Neural cell (in vitro differentiated cells): ENCODE data around the gene ATP2C2. TPM values are rescaled to one million over a fixed set of nuclear protein-coding genes. Genes with fewer than 3 reads are reported as not detected.

Experiments used
- H2AFZ ChIP-seq: fragments of 200-600, 300-800 bp; sonication (generic), shearing (Covaris generic); 2 replicates; pipeline ENCODE4 v1.6.0; 2014; ENCODE audit warnings: low read depth, mild to moderate bottlenecking, antibody characterized with exemption, low read length, moderate library complexity
- H3F3A ChIP-seq: fragments of 200-600 bp; shearing (Covaris generic); 2 replicates; pipeline ENCODE4 v1.6.1; 2016; ENCODE audit warnings: mild to moderate bottlenecking, moderate library complexity, mixed read lengths, antibody characterized with exemption, low read length; ENCODE audit not compliant: insufficient read depth, poor library complexity, severe bottlenecking
- H3K27ac ChIP-seq: fragments of 200-600, 300-800 bp; sonication (generic), shearing (Covaris generic); 2 replicates; pipeline ENCODE4 v1.5.1; 2014; ENCODE audit warnings: mild to moderate bottlenecking, low read length, moderate library complexity
- H3K27me3 ChIP-seq: fragments of 300-800, 200-600 bp; sonication (generic), shearing (Covaris generic); 2 replicates; pipeline ENCODE4 v1.6.0; 2014; ENCODE audit warnings: mild to moderate bottlenecking, low read depth, low read length, moderate library complexity; ENCODE audit not compliant: insufficient read depth
- H3K36me3 ChIP-seq: fragments of 300-800, 200-600 bp; sonication (generic), shearing (Covaris generic); 2 replicates; pipeline ENCODE4 v1.5.1; 2014; ENCODE audit warnings: mild to moderate bottlenecking, antibody characterized with exemption, low read length, moderate library complexity; ENCODE audit not compliant: insufficient read depth
- H3K4me2 ChIP-seq: fragments of 300-800, 200-600 bp; sonication (generic), shearing (Covaris generic); 2 replicates; pipeline ENCODE4 v1.6.0; 2014; ENCODE audit warnings: mild to moderate bottlenecking, low read length
- H3K4me3 ChIP-seq: fragments of 300-800, 200-600 bp; sonication (generic), shearing (Covaris generic); 2 replicates; pipeline ENCODE4 v1.5.1; 2014; ENCODE audit warnings: mild to moderate bottlenecking, low read length, moderate library complexity
- H3K79me2 ChIP-seq: fragments of 200-600 bp; shearing (Covaris generic); replicated peaks from 2 replicates; pipeline ENCODE4 v1.6.0; 2014; ENCODE audit warnings: mild to moderate bottlenecking, low read length, moderate library complexity; ENCODE audit not compliant: insufficient read depth
- H3K9ac ChIP-seq: fragments of 300-800, 200-600 bp; sonication (generic), shearing (Covaris generic); 2 replicates; pipeline ENCODE4 v1.6.1; 2016; ENCODE audit warnings: mild to moderate bottlenecking, low read length, mixed read lengths
- H3K9me2 ChIP-seq: fragments of 200-600 bp; shearing (Covaris generic); 2 replicates; pipeline ENCODE4 v1.6.1; 2016; ENCODE audit warnings: mild to moderate bottlenecking, low read length, mixed read lengths; ENCODE audit not compliant: insufficient read depth
- H3K9me3 ChIP-seq: fragments of 200-600, 300-800 bp; sonication (generic), shearing (Covaris generic); 2 replicates; pipeline ENCODE4 v1.6.1; 2016; ENCODE audit warnings: mild to moderate bottlenecking, mixed run types, low read length, moderate library complexity, mixed read lengths
- H4K20me1 ChIP-seq: fragments of 200-600 bp; shearing (Covaris generic); 2 replicates; pipeline ENCODE4 v1.6.1; 2016; ENCODE audit warnings: mild to moderate bottlenecking, mixed run types; ENCODE audit not compliant: insufficient read depth
- CTCF ChIP-seq: fragments of 450-650 bp; IDR thresholded peaks from 2 replicates; pipeline ENCODE4 v1.5.1; 2014; ENCODE audit warnings: antibody characterized with exemption, mild to moderate bottlenecking, moderate library complexity; ENCODE audit not compliant: poor library complexity, severe bottlenecking
- EP300 ChIP-seq: fragments of 450-650 bp; conservative IDR thresholded peaks from 2 replicates; pipeline ENCODE4 v1.6.1; 2014; ENCODE audit warnings: antibody characterized with exemption, mild to moderate bottlenecking, moderate library complexity; ENCODE audit not compliant: poor library complexity, severe bottlenecking
- EZH2 ChIP-seq: fragments of 200-600, 300-800 bp; shearing (Covaris generic), sonication (generic); IDR thresholded peaks from 2 replicates; pipeline ENCODE4 v1.6.1; 2014; ENCODE audit warnings: antibody characterized with exemption, low read length, borderline replicate concordance, mild to moderate bottlenecking; ENCODE audit not compliant: insufficient read depth, poor library complexity, severe bottlenecking
- MXI1 ChIP-seq: fragments of 450-650 bp; conservative IDR thresholded peaks from 2 replicates; pipeline ENCODE4 v1.6.1; 2014; ENCODE audit warnings: antibody characterized with exemption, mild to moderate bottlenecking; ENCODE audit not compliant: poor library complexity, severe bottlenecking
- POLR2AphosphoS5 ChIP-seq: IDR thresholded peaks from 2 replicates; pipeline ENCODE4 v1.6.1; 2012
- RAD21 ChIP-seq: fragments of 450-650 bp; conservative IDR thresholded peaks from 2 replicates; pipeline ENCODE4 v1.6.1; 2014; ENCODE audit warnings: antibody characterized with exemption, mild to moderate bottlenecking, moderate library complexity
- SMC3 ChIP-seq: fragments of 450-650 bp; conservative IDR thresholded peaks from 2 replicates; pipeline ENCODE4 v1.6.1; 2014; ENCODE audit warnings: antibody characterized with exemption, mild to moderate bottlenecking, moderate library complexity; ENCODE audit not compliant: poor library complexity
- TAF1 ChIP-seq: IDR thresholded peaks from 2 replicates; pipeline ENCODE4 v1.6.1; 2012; ENCODE audit warnings: low read depth
- polyA plus RNA-seq: library from polyadenylated mRNA; depleted of rRNA; stranded (reverse); fragments of >200 nt; gene quantifications from 2 replicates; pipeline ENCODE4 v1.2.3, GENCODE V29; 2014
- TF ChIP-seq, protein P1 (sequence below): IDR thresholded peaks from 2 replicates; pipeline ENCODE4 v1.6.1; 2012; ENCODE audit warnings: borderline replicate concordance

Gene ATP2C2
- polyA plus RNA-seq, 1 donor from 2014 or later: not detected

GRCh38 chr16:84406006-84406963, 37.9 kb downstream of the ATP2C2 start:
- no peaks in the 10 kb centered on the region for H3K9me3 ChIP-seq
- no peak overlapping the region for H3K27ac ChIP-seq
- H3K36me3 ChIP-seq: no peaks in the 10 kb centered on the region
- H3K4me3 ChIP-seq: no peak overlapping the region
- TF ChIP-seq TAF1: no peak
- no peak for TF ChIP-seq POLR2AphosphoS5
- no peak for TF ChIP-seq RAD21
- TF ChIP-seq EP300: no peak
- no peak for TF ChIP-seq MXI1
- TF ChIP-seq, protein P1, sequence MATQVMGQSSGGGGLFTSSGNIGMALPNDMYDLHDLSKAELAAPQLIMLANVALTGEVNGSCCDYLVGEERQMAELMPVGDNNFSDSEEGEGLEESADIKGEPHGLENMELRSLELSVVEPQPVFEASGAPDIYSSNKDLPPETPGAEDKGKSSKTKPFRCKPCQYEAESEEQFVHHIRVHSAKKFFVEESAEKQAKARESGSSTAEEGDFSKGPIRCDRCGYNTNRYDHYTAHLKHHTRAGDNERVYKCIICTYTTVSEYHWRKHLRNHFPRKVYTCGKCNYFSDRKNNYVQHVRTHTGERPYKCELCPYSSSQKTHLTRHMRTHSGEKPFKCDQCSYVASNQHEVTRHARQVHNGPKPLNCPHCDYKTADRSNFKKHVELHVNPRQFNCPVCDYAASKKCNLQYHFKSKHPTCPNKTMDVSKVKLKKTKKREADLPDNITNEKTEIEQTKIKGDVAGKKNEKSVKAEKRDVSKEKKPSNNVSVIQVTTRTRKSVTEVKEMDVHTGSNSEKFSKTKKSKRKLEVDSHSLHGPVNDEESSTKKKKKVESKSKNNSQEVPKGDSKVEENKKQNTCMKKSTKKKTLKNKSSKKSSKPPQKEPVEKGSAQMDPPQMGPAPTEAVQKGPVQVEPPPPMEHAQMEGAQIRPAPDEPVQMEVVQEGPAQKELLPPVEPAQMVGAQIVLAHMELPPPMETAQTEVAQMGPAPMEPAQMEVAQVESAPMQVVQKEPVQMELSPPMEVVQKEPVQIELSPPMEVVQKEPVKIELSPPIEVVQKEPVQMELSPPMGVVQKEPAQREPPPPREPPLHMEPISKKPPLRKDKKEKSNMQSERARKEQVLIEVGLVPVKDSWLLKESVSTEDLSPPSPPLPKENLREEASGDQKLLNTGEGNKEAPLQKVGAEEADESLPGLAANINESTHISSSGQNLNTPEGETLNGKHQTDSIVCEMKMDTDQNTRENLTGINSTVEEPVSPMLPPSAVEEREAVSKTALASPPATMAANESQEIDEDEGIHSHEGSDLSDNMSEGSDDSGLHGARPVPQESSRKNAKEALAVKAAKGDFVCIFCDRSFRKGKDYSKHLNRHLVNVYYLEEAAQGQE: no peak
- no peak for TF ChIP-seq CTCF
- no peak for TF ChIP-seq EZH2
- H3K9ac ChIP-seq: no peak overlapping the region
- no peak overlapping the region for H2AFZ ChIP-seq
- H3K27me3 ChIP-seq: no peaks in the 10 kb centered on the region
- H3K4me2 ChIP-seq: no peak overlapping the region
- no peaks in the 10 kb centered on the region for H3K79me2 ChIP-seq
- no peaks in the 10 kb centered on the region for H3F3A ChIP-seq
- H4K20me1 ChIP-seq: no peaks in the 10 kb centered on the region
- no peaks in the 10 kb centered on the region for H3K9me2 ChIP-seq

DNA sequence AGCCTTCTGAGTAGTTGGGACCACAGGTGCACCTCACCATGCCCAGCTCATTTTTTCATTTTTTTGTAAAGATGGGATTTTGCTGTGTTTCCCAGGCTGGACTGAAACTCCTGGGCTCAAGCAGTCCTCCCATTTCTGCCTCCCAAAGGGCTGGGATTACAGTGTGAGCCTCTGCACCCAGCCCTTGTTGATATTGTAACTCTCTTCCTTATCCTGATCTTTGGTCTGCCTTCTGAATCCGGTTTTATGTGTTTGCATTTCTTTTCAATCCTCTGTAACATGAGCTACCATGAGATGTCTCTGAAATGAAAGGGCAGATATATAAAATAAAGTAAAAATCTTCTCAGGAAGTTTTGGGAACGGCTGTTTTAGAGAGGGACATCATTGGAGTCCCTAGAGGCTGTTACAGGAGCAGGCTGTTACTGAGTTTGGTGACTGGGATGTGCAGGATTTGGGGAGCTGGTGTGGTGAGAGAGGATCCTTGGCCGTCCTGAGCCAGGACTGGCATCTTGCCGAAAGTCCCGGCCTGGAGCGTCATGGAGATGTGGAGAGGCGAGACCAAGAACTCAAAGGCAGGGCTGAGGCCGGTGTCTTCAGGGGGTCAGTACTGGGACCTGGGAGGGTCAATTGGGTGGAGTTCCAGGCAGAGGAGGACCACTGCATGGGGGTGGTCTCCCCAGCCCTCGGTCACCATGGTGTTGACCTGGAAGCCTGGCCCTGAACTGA, 39.4 kb downstream of the ATP2C2 start:
- no peaks in the 10 kb centered on the region for H3K27me3 ChIP-seq
- no peaks in the 10 kb centered on the region for H3K79me2 ChIP-seq
- H3K9me2 ChIP-seq: no peaks in the 10 kb centered on the region
- no peaks in the 10 kb centered on the region for H3K36me3 ChIP-seq
- no peaks in the 10 kb centered on the region for H3F3A ChIP-seq
- H3K4me3 ChIP-seq: no peak overlapping the region
- H3K4me2 ChIP-seq: no peak overlapping the region
- H3K27ac ChIP-seq: no peak overlapping the region
- H2AFZ ChIP-seq: no peak overlapping the region
- TF ChIP-seq TAF1: no peak
- TF ChIP-seq MXI1: no peak
- TF ChIP-seq EZH2: no peak
- no peak for TF ChIP-seq POLR2AphosphoS5
- TF ChIP-seq, protein P1: no peak
- TF ChIP-seq EP300: no peak
- no peak for TF ChIP-seq CTCF
- TF ChIP-seq SMC3: no peak
- no peak for TF ChIP-seq RAD21
- H3K9ac ChIP-seq: no peak overlapping the region
- H3K9me3 ChIP-seq: no peaks in the 10 kb centered on the region
- no peaks in the 10 kb centered on the region for H4K20me1 ChIP-seq
